Measurements from ENCODE around the gene LRRFIP1.

LRRFIP1 gene

GRCh38 chr2:237737196-237737865 is 109.9 kb downstream of the LRRFIP1 start:
- in situ Hi-C loops (cut with MboI; ENCODE audit: low sequenced_read_pairs, unreplicated experiment) = no loop called here
- TF ChIP-seq, protein P1, sequence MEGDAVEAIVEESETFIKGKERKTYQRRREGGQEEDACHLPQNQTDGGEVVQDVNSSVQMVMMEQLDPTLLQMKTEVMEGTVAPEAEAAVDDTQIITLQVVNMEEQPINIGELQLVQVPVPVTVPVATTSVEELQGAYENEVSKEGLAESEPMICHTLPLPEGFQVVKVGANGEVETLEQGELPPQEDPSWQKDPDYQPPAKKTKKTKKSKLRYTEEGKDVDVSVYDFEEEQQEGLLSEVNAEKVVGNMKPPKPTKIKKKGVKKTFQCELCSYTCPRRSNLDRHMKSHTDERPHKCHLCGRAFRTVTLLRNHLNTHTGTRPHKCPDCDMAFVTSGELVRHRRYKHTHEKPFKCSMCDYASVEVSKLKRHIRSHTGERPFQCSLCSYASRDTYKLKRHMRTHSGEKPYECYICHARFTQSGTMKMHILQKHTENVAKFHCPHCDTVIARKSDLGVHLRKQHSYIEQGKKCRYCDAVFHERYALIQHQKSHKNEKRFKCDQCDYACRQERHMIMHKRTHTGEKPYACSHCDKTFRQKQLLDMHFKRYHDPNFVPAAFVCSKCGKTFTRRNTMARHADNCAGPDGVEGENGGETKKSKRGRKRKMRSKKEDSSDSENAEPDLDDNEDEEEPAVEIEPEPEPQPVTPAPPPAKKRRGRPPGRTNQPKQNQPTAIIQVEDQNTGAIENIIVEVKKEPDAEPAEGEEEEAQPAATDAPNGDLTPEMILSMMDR (IDR thresholded peaks at IDR 0.05; ENCODE audit: borderline replicate concordance, control extremely low read depth, extremely low read depth, insufficient read depth, missing control alignments) = no peak
- DNase-seq (ENCODE audit: low spot score) = no peak

DNA sequence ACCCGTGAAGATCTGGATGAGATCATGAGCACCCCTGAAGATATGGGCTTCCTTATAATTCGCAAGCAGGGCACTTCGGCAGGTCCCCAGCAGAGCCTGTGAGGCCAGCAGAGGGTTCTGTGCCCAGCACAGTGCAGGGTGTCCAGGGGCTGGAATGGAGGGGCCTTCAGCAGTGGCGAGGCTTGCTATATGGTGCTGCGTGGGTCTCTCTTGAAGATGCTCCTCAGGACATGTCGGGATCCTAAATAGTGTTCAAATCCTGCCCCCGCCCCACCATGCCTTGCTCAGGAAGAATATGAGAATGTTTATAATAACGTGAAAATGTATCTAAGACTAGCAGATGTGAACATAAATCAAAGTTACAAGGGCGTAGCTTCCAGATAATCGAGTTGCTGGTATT is 110.9 kb downstream of the LRRFIP1 start:
- TF ChIP-seq, protein P1 (IDR thresholded peaks at IDR 0.05; ENCODE audit: borderline replicate concordance, control extremely low read depth, extremely low read depth, insufficient read depth, missing control alignments) = no peak
- DNase-seq (ENCODE audit: low spot score) = no peak
- in situ Hi-C loops (cut with MboI; ENCODE audit: low sequenced_read_pairs, unreplicated experiment) = no loop called here

GRCh38 chr2:237739101-237739500 is 111.7 kb downstream of the LRRFIP1 start:
- TF ChIP-seq, protein P1 (IDR thresholded peaks at IDR 0.05; ENCODE audit: borderline replicate concordance, control extremely low read depth, extremely low read depth, insufficient read depth, missing control alignments) = no peak
- DNase-seq (ENCODE audit: low spot score) = no peak
- in situ Hi-C loops (cut with MboI; ENCODE audit: low sequenced_read_pairs, unreplicated experiment) = no loop called here

DNA sequence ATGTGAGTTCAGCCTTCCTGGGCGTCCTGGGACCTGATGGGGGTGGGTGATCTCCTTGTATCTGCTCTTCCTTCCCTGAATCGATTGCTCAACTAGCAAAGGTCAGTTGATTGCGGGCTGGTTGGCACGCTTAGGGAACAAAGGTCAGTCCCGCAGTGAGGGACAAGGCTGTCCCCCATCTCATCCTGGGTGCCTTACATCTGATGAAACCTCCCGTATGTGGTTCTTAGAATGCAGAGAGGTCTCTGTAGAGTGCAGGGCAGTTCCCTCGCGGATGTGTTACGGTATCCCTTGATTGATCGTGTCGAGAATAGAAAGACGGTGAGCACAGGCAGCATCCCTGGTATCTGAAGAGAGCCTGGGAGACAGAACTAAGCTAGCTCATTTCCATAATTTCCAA is 114.8 kb downstream of the LRRFIP1 start:
- in situ Hi-C loops (cut with MboI; ENCODE audit: low sequenced_read_pairs, unreplicated experiment) = no loop called here
- DNase-seq (ENCODE audit: low spot score) = no peak
- TF ChIP-seq, protein P1 (IDR thresholded peaks at IDR 0.05; ENCODE audit: borderline replicate concordance, control extremely low read depth, extremely low read depth, insufficient read depth, missing control alignments) = no peak

- no peak for DNase-seq (ENCODE audit: low spot score)
- TF ChIP-seq, protein P1 (IDR thresholded peaks at IDR 0.05; ENCODE audit: borderline replicate concordance, control extremely low read depth, extremely low read depth, insufficient read depth, missing control alignments) = no peak
- in situ Hi-C loops (cut with MboI; ENCODE audit: low sequenced_read_pairs, unreplicated experiment) = no loop called here
These were observed 115.2 kb downstream of the LRRFIP1 start for GRCh38 chr2:237742614-237743013.

DNA sequence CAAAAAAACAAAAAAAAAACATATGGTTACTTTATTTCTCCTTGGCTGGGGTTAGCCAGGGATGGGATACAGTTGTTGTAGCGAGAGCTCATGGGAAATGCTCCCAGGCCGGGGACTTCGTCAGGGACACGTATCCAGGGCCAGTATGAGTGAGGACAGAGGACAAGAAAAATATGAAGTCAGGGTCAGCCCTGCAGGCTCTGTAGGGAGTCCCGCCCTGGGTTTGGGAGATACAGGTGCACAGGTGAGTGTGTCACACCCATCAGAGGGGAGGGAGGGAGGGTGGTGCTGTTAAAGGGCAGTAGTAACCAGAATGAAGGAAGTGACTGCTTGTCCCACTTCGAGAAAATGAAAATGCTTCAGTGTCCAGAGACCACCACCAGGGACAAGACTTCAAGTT is 115.6 kb downstream of the LRRFIP1 start:
- TF ChIP-seq, protein P1 (IDR thresholded peaks at IDR 0.05; ENCODE audit: borderline replicate concordance, control extremely low read depth, extremely low read depth, insufficient read depth, missing control alignments) = no peak
- in situ Hi-C loops (cut with MboI; ENCODE audit: low sequenced_read_pairs, unreplicated experiment) = no loop called here
- no peak for DNase-seq (ENCODE audit: low spot score)
